Mucosa of gallbladder (tissue), 1 donor: Measurements from ENCODE around the gene DUOX1. TPM values are rescaled to one million over a fixed set of nuclear protein-coding genes. Genes with fewer than 3 reads are reported as not detected.

Experiments
- DNase-seq: peaks from one replicate; pipeline ENCODE4 v3.0.0-alpha.2; 2020; ENCODE audit warnings: low spot score
- total RNA-seq: library from RNA; stranded (reverse); gene quantifications from one replicate; pipeline ENCODE4 v1.2.1, GENCODE V29; 2021
- donor health status: DM: no; HTN: no; CAD: no.

Gene DUOX1
- total RNA-seq, 1 donor from 2014 or later, result 23.4 TPM

GRCh38 chr15:45106002-45106790, 23.6 kb upstream of the DUOX1 start:
- DNase-seq, result no peak

DNA sequence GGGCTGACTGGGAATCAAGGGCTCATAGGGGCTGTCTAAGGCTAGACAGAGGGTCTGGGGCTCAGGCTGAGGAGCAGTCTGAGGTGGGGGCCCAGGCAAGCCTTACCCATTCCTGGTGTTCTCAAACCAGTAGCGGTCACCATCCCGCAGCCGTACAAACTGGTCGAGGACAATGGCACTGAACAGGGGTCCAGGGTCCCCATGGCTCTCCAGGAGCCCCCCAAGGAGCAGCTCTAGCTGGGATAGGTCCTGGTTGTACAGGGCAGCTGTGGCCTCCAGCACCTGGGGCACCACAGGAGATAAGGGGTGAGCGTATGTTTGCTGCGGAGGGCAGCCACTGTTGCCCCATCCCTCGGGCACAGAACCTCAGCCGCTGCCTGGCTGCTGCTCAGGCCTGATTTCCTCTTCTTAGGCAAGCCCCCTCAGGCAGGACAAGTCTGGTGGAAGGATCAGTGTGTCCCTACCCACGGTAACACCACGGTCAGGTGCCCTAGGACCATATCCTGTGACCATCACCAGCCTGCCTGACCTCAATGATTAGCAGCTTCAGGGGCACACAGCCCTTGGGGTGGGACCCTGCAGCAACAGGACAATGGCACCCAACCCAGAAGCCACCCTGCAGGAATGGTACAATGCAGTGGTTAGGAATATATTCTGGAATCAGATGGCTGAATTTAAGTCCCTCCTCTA, 21.7 kb upstream of the DUOX1 start:
- DNase-seq, result no peak

- DNase-seq, result no peak
Measured at GRCh38 chr15:45110256-45110820, 19.5 kb upstream of the DUOX1 start.

GRCh38 chr15:45111390-45112142, 18.2 kb upstream of the DUOX1 start:
- no peak for DNase-seq

- DNase-seq, result no peak
Measured at GRCh38 chr15:45112143-45112590, 17.6 kb upstream of the DUOX1 start.

GRCh38 chr15:45112591-45113379, 17.0 kb upstream of the DUOX1 start:
- no peak for DNase-seq

DNA sequence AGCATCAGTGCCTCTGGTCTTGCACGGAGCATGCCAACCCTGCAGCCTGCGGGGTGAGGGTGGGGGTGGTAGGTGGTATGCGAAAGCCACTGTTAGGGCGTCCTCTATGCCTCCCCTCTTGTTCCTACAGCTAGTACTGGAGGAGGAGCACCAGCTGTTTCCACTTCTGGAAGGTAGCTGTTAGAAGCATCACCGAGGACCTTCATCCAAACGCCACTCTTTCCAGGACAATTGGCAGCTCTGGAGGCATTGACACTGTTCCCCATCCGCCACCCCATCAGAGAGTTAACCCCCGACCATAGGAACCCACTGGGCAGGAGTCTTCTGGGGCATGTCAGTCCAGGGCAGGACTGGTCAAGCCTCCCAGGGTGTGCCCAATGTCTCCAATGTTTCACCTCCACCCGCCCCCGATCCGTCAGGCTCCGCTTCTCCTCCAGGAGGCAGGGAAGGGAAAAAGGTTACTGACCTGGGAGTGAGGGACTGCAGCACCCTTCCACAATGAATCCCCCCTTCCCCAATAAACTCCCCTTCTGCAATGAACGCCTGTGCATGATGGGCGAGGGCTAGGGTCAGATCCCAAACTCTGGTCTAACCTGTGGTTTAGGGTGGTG, 16.3 kb upstream of the DUOX1 start:
- no peak for DNase-seq

DNA sequence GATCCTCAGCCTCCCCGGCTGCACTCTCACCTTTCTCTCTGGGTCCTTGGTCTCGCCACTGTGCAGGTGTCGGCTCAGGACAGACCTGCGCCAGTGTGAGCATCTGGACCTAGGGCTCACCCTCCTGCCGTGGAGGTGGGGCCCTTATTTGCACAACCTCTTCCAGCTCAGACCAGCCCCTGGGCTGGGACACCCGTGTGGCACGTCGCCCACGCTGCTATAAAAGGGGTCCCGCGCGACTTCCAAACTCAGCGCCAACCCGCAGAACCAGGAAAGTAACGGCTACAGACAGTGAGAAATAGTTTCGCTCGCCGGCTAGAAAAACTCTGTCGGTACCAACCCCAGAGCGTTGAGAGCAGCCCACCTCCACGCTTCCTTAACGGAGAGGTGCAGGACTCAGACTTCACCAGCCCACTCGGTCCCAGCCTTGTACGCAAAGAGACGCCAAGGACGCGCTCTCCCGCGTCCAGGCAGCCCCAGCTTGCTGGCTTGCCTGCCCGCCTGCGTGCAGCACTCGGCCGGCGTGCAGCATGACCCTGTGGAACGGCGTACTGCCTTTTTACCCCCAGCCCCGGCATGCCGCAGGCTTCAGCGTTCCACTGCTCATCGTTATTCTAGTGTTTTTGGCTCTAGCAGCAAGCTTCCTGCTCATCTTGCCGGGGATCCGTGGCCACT, 15.6 kb upstream of the DUOX1 start, which contains the start of the genes DUOX2 and DUOXA2:
TSS of gene DUOX2 (minus strand) at position 97 of the 675 bp plus-strand sequence. CDS start 761 bp downstream, outside the sequence.
TSS of gene DUOXA2 (plus strand) at position 251 of the 675 bp plus-strand sequence. CDS start at position 531, 280 bp downstream.
- DNase-seq, result peak; percentile 82

DNA sequence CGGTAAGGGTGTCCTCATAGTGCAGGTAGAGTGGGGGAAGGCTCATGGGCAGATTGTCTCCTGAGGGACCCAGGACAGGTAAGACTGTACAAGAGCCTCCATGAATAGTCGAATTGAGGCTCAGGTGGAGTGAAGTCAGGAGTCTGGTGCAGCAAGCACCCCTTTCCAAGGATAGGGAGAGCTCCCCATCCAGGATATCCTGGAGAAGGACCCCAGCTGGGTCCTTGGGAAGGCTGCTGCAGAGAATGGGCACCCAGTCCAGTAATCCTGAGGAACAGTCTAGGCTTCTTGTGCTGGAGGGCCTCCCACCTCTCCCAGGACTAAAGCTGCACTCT, 15.1 kb upstream of the DUOX1 start:
- DNase-seq, result no peak

GRCh38 chr15:45115312-45115820, 14.4 kb upstream of the DUOX1 start:
- no peak for DNase-seq

DNA sequence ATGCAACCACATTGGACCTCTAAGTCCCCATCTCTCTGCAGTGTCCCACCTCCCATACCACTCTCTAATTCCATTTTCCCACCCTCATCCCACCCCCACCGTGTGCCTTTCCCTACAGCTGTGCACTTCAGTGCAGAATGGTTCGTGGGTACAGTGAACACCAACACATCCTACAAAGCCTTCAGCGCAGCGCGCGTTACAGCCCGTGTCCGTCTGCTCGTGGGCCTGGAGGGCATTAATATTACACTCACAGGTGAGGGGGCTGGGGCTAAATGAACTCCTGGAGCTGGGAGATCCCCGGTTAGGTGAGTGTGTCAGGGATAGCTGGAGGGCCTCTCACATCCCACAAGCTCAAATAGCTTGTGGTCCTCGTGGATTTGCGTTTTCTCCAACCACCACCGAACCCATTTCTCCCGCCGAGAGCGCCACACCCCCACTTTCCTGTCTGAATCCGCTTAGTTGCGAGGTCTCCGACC, 13.8 kb upstream of the DUOX1 start:
- no peak for DNase-seq

GRCh38 chr15:45116482-45117307, 13.1 kb upstream of the DUOX1 start:
- DNase-seq, result no peak

GRCh38 chr15:45117308-45118130, 12.3 kb upstream of the DUOX1 start:
- no peak for DNase-seq

- DNase-seq, result peak; percentile 92
Measured at GRCh38 chr15:45118131-45118588, 11.6 kb upstream of the DUOX1 start.

GRCh38 chr15:45118996-45119395, 10.8 kb upstream of the DUOX1 start:
- DNase-seq, result no peak

DNA sequence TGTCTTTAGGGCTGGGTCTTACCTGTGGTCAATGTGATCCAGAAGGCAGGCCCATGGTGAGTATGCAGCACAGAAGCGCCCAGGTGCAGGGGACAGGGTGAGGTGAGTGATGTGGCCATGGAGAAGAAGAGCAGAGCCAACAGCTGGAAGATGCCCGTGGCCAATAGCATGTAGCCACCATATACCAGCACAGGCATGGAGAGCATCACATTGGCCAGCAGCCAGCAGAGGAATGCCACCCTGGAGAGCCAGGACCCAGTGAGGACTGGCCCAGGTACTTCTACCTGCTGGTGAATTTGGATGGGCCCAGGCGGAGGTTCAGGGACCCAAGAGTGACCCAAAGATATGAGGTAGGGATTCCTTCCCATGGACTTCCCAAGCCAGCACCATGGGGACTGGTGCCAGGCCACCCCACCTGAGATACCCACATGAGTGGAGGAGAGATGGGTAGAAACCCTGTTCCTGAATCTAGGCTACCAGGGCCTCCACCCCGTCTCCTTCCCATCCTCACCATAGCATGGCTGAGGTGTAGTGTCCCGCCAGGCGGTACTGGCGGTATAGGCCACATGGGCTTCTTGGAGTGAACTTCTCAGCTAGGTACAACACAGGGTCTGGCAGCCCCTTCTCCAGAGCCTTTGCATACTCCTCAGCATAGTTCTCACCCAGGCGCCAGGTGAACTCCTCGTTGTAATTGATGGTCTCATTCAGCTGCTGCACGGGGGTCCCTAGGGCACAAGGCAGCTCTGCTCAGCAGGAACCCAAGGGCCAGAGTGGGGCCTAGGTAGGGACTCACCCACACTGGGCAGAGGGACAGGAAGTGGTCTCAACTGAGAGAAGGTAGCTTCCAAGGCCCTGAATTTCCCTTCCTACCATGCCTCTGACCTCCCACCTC, 9.5 kb upstream of the DUOX1 start:
- no peak for DNase-seq

- DNase-seq, result no peak
Measured at GRCh38 chr15:45121020-45121419, 8.8 kb upstream of the DUOX1 start.
